ENCODE data around the gene ANKRD31.
"Not testable (repeated sequence)": the region's sequence is repeated elsewhere in the genome, so short reads cannot be mapped to it uniquely, and the experiment has no call there.

ANKRD31 gene

GRCh38 chr5:75236322-75237316 is at the start of gene ANKRD31:
TSS of gene ANKRD31 (minus strand) at chr5:75236878. CDS start at chr5:75236686, 192 bp downstream.
- peak; percentile 70 for DNase-seq

- no peak for DNase-seq
Observed at GRCh38 chr5:75286211-75286773, 49.6 kb upstream of the ANKRD31 start.

- no peak for DNase-seq
Observed at GRCh38 chr5:75282581-75282980, 45.9 kb upstream of the ANKRD31 start.

GRCh38 chr5:75281716-75282465 is 45.2 kb upstream of the ANKRD31 start:
- no peak for DNase-seq

- no peak for DNase-seq
Observed at GRCh38 chr5:75279321-75279720, 42.6 kb upstream of the ANKRD31 start.

- DNase-seq, result no peak
Observed at GRCh38 chr5:75277463-75277862, 40.8 kb upstream of the ANKRD31 start.

- no peak for DNase-seq
Observed at GRCh38 chr5:75275756-75276155, 39.1 kb upstream of the ANKRD31 start.

- no peak for DNase-seq
Observed at GRCh38 chr5:75275147-75275546, 38.5 kb upstream of the ANKRD31 start.

- DNase-seq, result no peak
Observed at GRCh38 chr5:75274486-75274885, 37.8 kb upstream of the ANKRD31 start.

- DNase-seq, result not testable (repeated sequence)
Observed at GRCh38 chr5:75270605-75271004, 33.9 kb upstream of the ANKRD31 start.

- no peak for DNase-seq
Observed at GRCh38 chr5:75265731-75266130, 29.1 kb upstream of the ANKRD31 start.

- no peak for DNase-seq
Observed at GRCh38 chr5:75262271-75262670, 25.6 kb upstream of the ANKRD31 start.

GRCh38 chr5:75260708-75261107 is 24.0 kb upstream of the ANKRD31 start:
- DNase-seq, result no peak

GRCh38 chr5:75250452-75250851 is 13.8 kb upstream of the ANKRD31 start:
- not testable (repeated sequence) for DNase-seq

GRCh38 chr5:75245023-75245422 is 8.3 kb upstream of the ANKRD31 start:
- DNase-seq, result no peak

- DNase-seq, result no peak
Observed at GRCh38 chr5:75243510-75243909, 6.8 kb upstream of the ANKRD31 start.

- no peak for DNase-seq
Observed at GRCh38 chr5:75243100-75243499, 6.4 kb upstream of the ANKRD31 start.

GRCh38 chr5:75242067-75242466 is 5.4 kb upstream of the ANKRD31 start:
- DNase-seq, result no peak

GRCh38 chr5:75239681-75240080 is 3.0 kb upstream of the ANKRD31 start:
- DNase-seq, result no peak

GRCh38 chr5:75235711-75236110 is 967 bp downstream of the ANKRD31 start:
- DNase-seq, result no peak

GRCh38 chr5:75234251-75234650 is 2.4 kb downstream of the ANKRD31 start:
- DNase-seq, result no peak

- no peak for DNase-seq
Observed at GRCh38 chr5:75226916-75227315, 9.8 kb downstream of the ANKRD31 start.

GRCh38 chr5:75225506-75225905 is 11.2 kb downstream of the ANKRD31 start:
- no peak for DNase-seq
